Kidney capillary endothelial cell (primary cell): ENCODE results near the gene CACNA1S.
A peak's percentile ranks its signal among the peaks of the same experiment; 100 is the strongest.

Source experiments
- DNase-seq: peaks from one replicate; pipeline ENCODE4 v3.0.0-alpha.2; 2018; ENCODE audit warnings: low spot score

CACNA1S gene

DNA sequence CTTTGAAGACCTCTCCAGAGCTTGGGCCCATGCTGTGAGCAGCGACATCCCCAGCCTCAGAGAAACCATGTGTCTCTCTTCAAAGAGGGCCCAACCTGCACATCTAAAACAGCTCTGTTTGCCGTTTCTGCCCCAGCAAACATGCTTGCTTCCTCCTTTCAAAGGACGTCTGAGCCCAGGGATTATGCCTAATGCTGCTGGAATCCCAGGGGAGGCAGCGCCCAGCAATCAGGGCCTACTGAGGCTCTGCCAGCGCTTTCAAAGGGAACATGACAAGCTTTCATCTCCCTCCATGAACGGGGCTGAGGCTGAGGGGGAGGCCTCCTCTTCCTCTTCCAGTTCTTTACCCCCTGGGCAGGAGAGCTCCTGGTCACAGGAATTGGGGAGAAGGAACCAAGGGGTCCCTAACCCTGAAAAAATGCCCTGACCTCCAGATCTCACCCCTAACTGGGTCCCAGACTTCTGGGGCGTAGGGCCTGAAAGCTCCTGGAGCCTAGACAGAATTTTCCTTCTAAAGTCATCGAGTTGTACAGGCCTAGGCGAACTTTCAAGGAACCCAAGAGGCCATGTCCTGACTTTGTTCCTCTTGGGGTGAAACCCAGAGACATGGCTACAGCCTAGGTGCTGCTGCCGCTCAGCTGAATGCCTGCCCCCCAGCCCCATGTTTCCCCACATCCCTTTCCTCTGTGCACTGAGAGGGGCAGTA lies 28.2 kb upstream of the CACNA1S start:
- DNase-seq = no peak

DNA sequence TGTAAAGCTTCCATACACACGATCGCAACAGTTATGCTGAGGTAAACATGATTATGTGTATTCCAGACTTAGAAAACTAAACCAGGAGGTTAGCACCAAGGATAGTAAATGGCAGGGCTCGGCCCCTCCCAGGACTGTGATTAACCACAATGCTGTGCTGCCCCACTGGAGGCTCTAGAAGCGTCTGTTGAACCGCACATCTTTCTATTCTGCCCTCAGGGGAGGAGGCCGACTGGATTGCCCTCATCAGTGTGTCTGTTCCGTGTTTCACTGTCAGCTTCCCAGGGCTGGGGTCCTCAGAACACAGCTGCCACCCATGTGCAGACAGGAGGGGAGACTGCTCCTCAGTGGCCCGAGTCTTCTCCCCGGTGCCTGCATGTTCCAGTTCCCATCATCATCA lies 27.5 kb upstream of the CACNA1S start:
- DNase-seq = no peak

DNA sequence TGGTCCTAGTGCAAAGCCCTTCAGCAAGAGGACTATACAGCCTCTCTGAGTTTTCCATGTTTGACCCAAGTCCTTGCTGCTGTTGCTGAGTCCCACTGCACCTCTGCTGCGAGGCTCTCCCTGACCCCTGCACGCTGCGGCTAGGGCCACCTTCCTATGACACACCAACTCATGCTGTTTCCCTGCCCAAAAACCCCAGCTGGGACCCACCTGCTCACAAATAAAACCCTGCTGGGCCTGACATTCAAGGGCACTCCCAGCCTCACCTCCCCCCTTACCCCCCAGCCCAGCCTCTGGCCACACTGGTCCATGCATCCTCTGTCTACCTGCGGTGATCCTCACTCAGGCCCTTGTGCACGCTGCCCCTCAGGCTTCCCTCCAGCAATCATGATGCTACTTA lies 27.1 kb upstream of the CACNA1S start:
- no peak for DNase-seq

DNA sequence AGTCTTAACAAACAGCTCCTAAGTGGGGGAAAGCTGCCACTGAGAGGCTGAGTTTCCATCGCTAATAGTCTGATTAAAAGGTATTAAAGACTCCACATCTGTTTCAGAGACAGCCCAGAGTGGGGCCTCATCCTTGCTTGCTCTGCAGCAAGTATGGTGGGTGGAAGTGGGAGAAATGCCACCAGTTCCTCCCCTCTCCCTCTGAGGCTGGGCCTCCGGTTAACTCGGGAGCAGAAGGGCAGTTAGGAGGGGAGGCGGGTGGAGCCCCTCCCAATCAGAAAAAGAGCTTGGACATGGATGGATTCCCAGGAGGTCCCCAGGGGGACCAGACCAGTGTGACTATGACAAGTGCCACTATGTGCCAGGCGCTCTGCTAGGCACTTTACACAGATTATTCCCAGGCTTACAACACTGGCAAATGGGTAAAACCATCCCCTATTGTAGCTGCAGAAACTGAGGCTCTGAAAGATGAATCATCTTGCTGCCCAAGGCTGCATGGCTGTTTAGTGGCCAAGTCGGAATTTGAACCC lies 26.1 kb upstream of the CACNA1S start:
- DNase-seq = no peak

DNA sequence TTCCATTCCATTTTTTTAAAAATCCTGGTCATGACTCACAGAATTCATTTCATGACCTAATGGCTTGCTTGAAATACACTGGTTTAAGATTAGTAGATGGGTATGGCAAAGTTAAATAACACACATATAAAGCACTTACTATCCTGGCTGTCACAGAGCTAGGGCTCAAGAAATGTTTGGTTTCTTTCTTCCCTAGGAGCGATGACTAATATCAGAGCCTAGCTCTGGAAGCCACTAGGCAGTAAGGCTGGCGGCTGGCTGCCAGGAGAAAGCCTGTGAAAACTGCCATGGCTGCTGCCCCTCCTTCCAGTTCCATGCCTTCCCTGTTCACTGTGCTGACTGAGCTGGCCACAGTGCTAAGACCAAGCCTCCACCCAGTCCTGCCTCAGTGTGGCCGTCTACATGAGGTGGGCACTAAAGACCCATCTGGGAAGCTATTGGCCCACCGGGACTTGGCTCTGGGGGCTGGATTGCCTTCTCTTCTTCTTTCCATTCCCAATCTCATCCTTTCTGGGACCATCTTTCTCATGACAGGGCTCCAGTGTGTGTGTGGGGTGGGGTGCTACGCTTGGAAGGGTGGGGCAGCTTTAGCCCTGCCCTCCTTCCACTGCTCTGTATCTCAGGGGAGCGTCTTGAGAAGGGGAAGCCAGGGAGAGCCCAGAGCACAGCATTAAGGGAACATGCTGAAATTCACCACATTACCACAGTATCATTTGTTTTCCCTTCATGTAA lies 25.5 kb upstream of the CACNA1S start:
- no peak for DNase-seq

DNA sequence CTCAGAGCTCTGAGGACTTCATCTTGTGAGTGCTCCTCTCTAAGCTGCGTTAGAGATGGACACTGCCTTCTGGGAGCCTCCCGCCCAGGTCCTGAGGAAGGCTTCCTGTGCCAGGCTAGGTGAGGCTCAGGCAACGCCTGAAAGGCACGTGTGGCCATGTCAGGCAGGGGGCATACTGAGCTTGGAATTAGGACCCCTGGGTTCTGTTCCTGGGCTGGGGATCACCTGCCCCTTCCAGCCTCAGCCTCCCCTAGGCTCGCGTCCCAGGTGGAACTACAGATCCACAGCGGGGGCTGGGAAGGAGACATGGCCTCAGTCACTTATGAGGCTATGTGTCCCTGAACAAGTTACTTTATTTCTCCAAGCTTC lies 24.8 kb upstream of the CACNA1S start:
- no peak for DNase-seq

DNA sequence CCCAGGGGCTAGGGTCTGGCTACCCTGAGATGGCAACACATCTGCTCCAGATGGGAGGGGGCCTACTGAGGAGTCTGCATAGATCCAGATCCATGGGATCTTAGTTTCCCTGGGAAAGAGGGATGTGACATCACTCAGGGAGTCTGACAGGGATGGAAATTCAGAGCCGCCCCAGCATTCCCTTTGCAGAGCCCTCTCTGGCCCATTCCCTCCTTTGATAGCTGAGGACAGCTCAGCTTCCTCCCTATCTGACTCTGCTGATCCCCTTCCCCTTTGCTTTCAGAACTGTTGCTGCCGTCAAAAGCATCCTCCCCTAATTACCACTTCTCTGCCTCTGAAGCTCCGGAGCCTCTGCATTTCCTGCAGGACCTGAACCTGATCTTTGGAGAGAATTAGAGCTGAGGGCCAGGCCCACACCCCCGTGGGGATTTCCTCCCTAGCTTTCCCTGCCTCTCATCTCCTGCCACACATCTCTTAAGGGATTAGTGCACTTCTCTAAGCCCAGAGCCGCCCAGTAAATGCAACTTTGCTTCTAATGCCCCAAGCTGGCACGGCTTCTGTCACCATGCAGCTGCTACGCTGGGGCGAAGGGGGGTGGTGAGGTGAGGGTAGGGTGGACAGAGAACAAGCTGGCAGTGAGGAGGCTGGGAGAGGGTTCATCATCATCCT lies 24.3 kb upstream of the CACNA1S start:
- DNase-seq = no peak

DNA sequence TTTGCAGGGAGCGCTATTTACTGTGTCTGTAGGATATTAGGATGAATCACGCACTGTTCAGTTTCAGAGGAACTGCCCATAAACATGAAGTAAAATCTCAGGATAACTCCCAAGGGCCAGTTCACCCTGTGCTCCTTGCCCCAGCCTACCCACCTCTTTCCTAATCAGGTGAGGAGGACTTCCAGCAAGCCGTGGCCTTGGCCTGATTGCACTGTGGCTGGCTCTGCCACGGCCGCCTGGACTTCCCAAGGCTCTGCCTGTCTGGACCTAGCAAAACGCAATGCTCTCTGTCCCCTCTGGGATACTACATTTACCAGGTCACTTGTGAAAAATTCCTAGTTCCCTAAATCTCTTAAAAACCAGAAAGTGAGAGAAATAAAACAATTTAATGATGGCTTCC lies 22.2 kb upstream of the CACNA1S start:
- DNase-seq = no peak

DNA sequence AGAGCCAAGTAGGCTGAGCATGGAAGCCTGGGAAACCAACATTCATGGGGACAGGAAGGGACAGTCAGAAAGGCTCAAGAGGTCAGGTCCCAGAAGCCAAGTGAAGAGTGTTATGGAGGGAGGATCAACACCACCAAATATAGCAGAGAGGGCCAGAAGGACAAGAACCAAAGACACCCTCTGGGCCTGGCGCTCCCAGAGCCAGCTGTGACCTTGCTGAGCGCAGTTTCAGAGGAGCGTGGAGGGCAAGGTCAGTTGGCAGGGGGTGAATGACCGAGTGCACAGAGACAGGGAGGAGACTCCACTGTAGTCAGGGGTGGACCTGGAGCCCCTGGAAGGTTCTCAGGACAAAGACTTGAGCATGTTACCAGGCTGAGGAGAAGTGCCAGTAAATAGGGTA lies 19.2 kb upstream of the CACNA1S start:
- no peak for DNase-seq

DNA sequence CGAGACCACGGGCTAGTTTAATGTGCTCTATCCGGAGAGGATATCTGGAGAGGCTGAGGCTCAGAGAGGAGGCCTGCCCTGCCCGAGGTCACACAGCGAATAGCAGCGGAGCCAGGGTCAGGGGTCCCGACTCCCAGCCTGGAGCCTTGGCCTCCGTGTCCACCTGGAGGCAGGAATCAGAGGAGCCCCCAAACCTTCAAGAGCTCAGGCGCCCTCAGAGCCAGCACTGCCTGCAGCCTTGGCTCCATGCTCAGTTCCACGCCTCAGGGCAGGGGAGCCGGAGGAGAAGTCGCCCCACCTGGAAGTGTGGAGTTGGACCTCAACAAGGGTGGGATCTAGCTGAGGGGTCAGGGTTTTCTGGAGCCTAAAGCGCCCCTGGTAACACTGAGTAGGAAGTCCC lies 16.7 kb upstream of the CACNA1S start:
- no peak for DNase-seq

DNA sequence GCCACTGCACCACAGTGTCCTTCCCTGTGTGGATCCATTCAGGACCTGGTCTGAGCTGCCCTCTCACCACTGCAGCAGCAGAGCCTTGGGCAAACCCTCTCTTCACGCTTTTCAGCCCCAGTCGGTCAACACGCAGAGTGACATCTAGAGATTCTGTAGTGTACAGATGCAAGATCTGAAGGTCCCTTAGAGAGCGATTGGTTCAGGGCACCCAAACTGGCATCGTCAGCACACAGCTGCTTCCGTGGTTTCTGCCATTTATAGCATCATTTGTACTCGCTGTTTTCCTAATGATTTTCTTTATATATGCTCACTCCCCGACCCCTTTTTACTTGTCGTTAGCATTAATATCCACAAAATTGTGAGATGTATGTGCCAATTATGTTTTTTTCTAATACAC lies 16.2 kb upstream of the CACNA1S start:
- no peak for DNase-seq

DNA sequence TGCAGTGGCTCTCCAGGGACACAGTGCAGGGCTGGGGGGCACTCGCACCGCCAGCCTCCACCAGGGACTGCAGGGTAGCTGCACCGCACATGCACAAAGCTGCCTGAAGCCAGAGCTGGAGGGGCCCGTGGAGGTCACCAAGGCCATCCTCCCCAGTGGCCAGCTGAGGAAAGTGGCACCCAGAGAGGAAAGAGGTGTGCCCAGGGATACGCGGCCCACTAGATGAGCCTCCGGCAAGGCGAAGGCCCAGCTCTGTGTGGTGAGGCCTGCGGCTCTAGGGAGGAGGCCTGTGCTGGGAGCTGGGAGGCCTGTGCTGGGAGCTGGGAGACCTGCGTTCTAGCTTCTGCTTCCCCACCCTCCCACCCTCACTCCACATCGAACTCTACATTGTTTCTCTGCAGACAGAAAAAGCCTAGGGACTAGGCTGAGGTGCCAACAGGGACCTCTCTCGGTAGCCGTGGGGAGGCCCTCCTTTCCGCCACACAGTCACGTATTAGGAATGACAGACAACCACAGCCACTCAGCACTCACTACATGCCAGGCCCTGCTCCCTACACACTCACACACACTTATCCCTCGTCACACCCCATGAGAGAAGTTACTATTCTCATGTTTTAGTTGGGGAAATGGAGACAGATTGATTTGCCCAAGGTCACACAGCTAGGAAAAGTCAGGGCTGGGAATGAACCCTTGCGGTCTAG lies 15.7 kb upstream of the CACNA1S start:
- no peak for DNase-seq

DNA sequence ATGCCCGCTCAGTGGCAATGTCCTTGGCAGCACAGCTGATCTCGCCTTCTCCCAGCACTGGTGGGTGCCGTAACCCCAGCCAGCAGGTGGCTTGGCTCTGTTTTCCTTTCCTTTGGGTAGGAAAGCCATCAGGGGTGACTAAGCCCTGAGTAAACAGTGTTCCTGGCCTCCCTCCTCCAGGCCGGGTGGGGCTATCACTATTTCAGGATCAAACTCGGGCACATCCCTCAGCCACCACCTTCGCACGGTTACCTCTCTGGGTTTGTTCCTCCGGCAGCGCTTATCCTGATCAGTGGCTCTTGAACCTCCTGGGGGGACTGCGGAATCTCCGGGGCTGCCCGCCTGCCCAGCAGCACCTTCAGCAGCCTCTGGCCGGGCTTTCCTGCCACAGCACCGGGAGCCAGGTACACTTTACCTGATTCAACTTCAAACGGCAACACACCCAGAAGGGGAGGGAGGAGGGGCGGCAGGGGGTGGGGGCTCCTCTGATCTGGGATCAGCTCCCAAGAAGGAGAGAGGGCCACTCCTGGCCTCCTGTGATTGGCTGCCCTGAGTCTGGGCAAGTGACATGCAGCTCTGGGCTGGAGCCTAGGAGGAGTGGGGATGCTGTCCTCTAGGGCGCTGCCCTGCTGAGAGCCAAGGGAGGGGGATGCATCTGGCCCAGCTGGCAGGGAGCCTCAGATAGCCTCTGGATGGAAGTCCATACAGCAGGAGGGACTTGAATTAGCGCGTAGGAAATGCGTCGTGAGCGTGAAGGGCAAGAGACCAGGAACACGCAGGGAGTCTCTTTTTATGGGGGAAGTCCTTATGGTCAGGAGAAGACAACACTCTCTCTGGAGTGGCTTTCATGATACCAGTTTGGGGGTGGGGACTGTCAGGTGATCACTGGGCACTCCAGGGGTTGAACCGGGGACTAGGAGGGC lies 14.9 kb upstream of the CACNA1S start, which contains the start of gene ASCL5:
ASCL5 (minus strand) TSS at position 353 of the 923 bp plus-strand sequence. CDS start 11,812 bp downstream, outside the sequence.
- peak; percentile 23 for DNase-seq

DNA sequence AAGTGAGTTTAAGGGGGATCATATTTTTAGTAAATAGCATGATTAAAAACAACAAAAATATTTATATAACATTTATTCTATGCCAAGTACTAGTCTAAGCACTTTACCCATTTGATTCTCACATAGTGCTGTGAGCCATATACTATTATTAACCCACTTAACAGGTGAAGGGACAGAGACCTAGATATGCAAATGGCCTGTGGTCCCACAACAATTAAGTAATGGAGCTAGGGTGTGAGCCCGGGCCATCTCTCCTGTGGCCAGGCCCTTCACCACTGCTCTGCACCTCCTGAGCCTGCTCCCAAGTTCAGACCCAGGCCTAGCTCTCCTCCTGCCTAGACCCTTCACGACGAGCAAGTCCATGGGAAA lies 14.2 kb upstream of the CACNA1S start:
- DNase-seq = no peak

DNA sequence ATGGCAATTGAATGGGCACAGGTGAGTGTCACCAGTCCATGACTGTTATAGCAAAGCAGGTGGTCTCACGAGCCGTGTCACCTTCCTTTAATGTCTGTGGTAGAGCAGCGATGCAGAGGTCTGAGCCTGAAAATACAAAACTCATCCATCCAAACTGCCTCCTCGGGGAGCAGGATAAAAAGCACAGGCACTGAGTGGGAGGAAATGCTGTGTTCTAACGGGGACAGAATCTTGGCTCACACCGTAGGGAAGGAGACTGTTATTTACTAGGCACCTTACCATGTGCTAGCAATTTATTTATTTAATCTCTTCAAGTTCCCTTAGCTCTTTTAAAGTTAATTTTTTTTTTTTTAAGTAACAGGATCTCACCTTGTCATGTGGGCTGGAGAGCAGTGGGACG lies 13.6 kb upstream of the CACNA1S start:
- DNase-seq = no peak

DNA sequence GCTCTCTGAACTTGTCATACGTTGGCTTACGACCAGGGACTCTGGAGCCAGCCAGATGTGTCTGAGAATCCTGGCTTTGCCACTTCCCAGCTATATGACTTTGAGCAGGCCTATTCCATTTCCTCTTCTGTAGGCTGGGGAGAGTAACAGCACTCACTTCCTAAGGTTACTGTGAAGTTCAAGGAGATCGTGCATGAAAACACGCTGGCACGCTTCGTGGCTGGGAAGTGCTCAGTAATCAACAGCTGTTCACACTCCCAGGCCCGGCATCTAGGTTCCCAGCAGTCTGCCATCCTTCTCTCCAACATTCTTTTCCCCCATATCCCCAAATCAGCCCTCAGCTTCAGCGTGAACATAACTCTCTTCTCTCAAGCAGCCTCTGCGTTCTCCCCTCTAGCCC lies 12.8 kb upstream of the CACNA1S start:
- peak; percentile 35 for DNase-seq

DNA sequence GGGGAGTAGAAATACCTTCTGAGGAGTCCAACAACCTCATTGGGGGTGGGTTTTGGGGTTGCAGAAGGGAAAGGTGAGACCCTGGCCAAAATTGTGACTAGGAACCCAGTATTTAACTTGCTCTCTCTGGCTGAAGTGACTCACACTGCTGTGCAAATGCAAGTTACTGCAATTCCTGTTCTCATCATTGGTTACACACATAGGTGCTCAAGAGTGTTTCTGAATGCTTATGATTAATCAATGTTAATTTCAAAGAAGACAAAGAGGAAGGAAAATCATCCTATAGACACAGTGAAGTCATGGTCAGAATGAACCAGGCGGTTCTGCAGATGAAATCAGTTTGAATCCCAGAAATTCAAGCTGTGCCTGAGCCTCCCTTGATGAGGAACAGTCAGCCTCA lies 11.6 kb upstream of the CACNA1S start:
- DNase-seq = no peak

DNA sequence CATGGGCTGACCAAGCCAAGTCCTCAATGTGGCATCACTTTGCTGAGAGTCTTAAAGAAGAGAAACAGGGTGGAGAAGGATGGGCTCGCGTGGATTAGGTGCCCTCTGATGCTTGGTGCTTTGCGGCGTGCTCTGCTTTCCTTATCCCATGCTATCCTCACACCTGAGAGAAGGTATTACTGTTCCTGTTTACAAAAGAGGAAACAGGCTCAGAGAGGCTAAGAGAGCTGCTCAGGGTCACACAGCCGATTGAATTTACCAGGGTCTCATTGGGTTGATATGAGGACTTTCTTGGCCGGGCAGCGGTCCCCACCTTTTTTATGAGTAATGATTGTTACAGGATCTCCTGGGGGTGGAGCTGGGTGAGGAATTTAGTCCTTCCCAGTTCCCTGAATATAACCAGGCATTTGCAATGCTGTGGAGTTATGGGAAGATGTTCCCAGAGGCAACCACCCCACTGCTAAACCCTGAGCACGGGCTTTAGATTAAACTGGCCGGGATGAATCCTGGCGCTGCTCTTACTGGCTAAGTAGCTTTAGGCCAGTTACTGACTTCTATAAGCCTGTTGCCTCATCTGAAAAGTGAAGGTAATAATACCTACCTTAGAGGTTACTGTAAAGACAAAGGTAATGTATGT lies 10.2 kb upstream of the CACNA1S start:
- DNase-seq = no peak

DNA sequence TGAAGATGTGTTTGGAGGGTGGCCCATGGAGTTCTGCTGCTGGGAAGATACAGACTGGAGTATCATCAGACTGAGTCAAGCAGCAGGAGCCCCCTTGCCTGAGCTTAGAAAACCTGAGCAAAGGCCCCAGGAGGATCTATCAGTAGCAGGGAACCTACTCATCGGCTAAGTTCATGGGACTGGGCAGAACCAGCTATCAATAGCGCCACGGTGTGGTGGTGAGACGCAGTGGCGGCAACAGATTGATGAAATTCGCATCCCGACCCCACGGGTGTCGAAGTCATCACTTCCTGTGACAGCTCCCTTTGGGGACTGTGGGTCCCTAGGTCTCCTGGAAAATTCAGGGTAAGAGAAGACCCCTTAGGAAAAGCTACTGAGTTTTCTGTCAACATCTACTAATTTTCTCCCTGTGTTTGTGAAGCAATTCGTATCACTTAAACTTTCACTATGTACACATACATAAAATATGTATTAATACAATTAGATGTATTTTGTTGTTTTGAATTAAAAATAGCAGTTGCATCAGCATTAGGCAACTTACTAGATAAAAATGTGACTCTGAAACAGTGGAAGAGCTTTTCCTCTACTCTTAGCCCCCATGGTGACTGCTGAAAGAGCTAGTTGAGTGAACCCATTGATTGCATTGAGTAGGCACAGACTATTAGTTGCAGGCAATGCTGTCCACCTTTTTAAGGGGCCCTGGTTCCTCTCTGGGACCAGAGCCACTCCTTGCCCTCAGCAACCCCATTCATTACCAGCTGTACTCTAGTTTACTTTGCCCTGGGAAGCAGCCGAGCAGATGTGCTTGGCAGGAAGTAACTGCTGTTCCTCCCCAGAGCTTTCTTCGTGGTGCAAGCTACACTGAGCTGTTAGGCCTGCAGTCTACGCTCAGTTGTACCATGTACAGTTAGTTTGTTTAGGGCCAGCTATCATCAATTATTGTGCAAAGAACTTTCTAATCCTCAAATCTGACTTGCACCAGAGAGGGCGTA lies 7.3 kb upstream of the CACNA1S start:
- peak; percentile 33 for DNase-seq

DNA sequence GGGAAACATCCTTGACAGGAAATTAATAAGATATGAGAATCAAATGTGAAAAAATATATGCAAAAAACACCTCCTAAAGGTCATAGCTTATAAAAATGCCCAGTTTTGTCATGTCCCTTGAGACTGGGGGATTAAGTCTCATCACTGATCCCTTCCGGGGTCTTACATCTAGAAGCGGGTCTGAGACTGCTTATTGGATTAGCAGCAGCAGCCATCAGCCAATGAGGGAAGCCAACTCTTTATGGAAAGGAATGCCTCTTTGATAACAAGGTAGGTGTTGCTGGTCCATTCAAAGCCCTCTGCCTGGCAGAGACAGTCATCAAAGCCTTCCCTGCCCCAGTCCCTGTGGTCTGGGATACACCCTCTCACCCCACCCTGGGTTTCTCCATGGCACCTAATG lies 3.9 kb upstream of the CACNA1S start:
- no peak for DNase-seq
